ENCODE data around the gene ABHD12. TPM values are rescaled to one million over a fixed set of nuclear protein-coding genes. Genes with fewer than 3 reads are reported as not detected.

Gene ABHD12
- total and polyA plus RNA-seq, 2 donors (not counting 3 experiments of a cell fraction or from before 2014, with no cell fraction given): 19.2 to 36.0 TPM

GRCh38 chr20:25318471-25319240, 72.0 kb downstream of the ABHD12 start:
- H3K4me2 ChIP-seq (ENCODE audit: insufficient read depth, low read length): no peak overlapping the region
- H3K9me3 ChIP-seq (replicated peaks; ENCODE audit: control insufficient read depth, insufficient read depth, low read length): no peaks in the 10 kb centered on the region
- peaks cover 0 to 1% of the 10 kb centered on the region in 2 experiments for H3K36me3 ChIP-seq (ENCODE audit: control insufficient read depth in 2 of 2, extremely low read depth in 1 of 2, insufficient read depth in 2 of 2, low read length in 2 of 2)
- ChIA-PET POLR2A (no interaction called here), CTCF (interaction anchor here (1.2 kb wide), 1 partner anchor 80 kb away, joined by 3 read pairs; no protein-coding TSS in a partner anchor)
- no peak overlapping the region for H3K27ac ChIP-seq (ENCODE audit: insufficient read depth, low read depth, low read length)
- no peak overlapping the region for H3K4me3 ChIP-seq (replicated peaks in 1 of 3; ENCODE audit: insufficient read depth in 1 of 3, low read depth in 1 of 3, low read length in 3 of 3)
- H3K79me2 ChIP-seq (ENCODE audit: control insufficient read depth, insufficient read depth, low read length): no peaks in the 10 kb centered on the region
- dilution Hi-C loops (cut with MboI; ENCODE audit: extremely low pct_ligation_motif_present, low sequenced_read_pairs): no loop called here
- intact Hi-C loops (cut with micrococcal nuclease): no loop called here
- no peak overlapping the region for H2AFZ ChIP-seq (ENCODE audit: low read depth, low read length)
- TF ChIP-seq JUN (IDR thresholded peaks at IDR 0.05; ENCODE audit: borderline replicate concordance, insufficient read depth, insufficient read length, low read depth) (no peak), FOS (IDR thresholded peaks at IDR 0.05; ENCODE audit: borderline replicate concordance, insufficient read depth, low read length) (no peak), GATA2 (IDR thresholded peaks at IDR 0.05; ENCODE audit: insufficient read depth, insufficient read length, low read depth, low read length) (no peak), POLR2AphosphoS5 (IDR thresholded peaks at IDR 0.05; ENCODE audit: insufficient read depth, low read depth, low read length) (no peak), EZH2 (IDR thresholded peaks at IDR 0.05; ENCODE audit: borderline replicate concordance, low read depth, low read length, severe bottlenecking) (no peak), MYC (IDR thresholded peaks at IDR 0.05; ENCODE audit: low read depth, low read length) (no peak), POLR2A (IDR thresholded peaks at IDR 0.05; ENCODE audit: low read depth, low read length) (no peak), MAX (IDR thresholded peaks at IDR 0.05; ENCODE audit: insufficient read depth, insufficient read length) (no peak)
- TF ChIP-seq, protein P1, sequence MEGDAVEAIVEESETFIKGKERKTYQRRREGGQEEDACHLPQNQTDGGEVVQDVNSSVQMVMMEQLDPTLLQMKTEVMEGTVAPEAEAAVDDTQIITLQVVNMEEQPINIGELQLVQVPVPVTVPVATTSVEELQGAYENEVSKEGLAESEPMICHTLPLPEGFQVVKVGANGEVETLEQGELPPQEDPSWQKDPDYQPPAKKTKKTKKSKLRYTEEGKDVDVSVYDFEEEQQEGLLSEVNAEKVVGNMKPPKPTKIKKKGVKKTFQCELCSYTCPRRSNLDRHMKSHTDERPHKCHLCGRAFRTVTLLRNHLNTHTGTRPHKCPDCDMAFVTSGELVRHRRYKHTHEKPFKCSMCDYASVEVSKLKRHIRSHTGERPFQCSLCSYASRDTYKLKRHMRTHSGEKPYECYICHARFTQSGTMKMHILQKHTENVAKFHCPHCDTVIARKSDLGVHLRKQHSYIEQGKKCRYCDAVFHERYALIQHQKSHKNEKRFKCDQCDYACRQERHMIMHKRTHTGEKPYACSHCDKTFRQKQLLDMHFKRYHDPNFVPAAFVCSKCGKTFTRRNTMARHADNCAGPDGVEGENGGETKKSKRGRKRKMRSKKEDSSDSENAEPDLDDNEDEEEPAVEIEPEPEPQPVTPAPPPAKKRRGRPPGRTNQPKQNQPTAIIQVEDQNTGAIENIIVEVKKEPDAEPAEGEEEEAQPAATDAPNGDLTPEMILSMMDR (IDR thresholded peaks at IDR 0.05; ENCODE audit: extremely low read depth in 1 of 2, insufficient read depth in 1 of 2, low read depth in 1 of 2, low read length in 2 of 2): no peak
- no peaks in the 10 kb centered on the region for H4K20me1 ChIP-seq (replicated peaks; ENCODE audit: control insufficient read depth, extremely low read depth, insufficient read depth, low read length)
- no peaks in the 10 kb centered on the region for H3K9me1 ChIP-seq (replicated peaks; ENCODE audit: control insufficient read depth, extremely low read depth, insufficient read depth, low read length)
- H3K4me1 ChIP-seq (ENCODE audit: control insufficient read depth, extremely low read depth, insufficient read depth, low read length): no peaks in the 10 kb centered on the region
- no peak overlapping the region for H3K9ac ChIP-seq (replicated peaks; ENCODE audit: extremely low read depth, insufficient read depth, low read length)
- H3K27me3 ChIP-seq (ENCODE audit: control insufficient read depth in 2 of 2, insufficient read depth in 2 of 2, low read length in 2 of 2): no peaks in the 10 kb centered on the region
- FAIRE-seq: no peak
- no peak for DNase-seq (ENCODE audit: low read depth, low spot score)
- no TSS peak for BruUV-seq (replicated peaks)
